ENCODE measurements around the gene MYOD1.

DNA sequence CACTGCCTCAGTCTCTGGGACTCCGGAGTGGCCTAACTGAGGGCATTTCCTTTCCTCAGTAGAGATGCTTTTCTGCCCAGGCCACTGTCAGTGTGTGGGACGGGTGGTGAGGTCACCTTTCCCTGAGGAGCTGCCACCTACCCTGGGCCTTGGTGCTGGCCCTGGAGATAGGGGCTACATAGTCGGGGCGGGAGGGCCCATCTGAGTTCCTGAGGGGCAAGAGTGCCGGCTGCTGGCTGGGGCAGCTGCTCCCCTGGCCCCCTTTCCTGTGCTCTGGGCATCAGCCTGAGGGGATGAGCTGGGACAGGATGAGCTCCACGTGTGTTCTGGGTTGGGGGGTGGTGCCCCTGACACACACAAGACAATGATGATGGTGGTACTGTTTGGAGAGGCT lies 20.6 kb downstream of the MYOD1 start:
- no peak for TF ChIP-seq EP300 (IDR thresholded peaks at IDR 0.05)
- TF ChIP-seq, protein P1, sequence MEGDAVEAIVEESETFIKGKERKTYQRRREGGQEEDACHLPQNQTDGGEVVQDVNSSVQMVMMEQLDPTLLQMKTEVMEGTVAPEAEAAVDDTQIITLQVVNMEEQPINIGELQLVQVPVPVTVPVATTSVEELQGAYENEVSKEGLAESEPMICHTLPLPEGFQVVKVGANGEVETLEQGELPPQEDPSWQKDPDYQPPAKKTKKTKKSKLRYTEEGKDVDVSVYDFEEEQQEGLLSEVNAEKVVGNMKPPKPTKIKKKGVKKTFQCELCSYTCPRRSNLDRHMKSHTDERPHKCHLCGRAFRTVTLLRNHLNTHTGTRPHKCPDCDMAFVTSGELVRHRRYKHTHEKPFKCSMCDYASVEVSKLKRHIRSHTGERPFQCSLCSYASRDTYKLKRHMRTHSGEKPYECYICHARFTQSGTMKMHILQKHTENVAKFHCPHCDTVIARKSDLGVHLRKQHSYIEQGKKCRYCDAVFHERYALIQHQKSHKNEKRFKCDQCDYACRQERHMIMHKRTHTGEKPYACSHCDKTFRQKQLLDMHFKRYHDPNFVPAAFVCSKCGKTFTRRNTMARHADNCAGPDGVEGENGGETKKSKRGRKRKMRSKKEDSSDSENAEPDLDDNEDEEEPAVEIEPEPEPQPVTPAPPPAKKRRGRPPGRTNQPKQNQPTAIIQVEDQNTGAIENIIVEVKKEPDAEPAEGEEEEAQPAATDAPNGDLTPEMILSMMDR (IDR thresholded peaks at IDR 0.05) = no peak
- TF ChIP-seq POLR2A (IDR thresholded peaks at IDR 0.05) = no peak

All from gastroesophageal sphincter (tissue), 3 donors.